ENCODE results near the gene KPNB1. TPM values are rescaled to one million over a fixed set of nuclear protein-coding genes. Genes with fewer than 3 reads are reported as not detected.

Gene KPNB1
- 506 and 887 TPM in 2 replicates for total RNA-seq

GRCh38 chr17:47649153-47649971 lies at the start of gene KPNB1:
Gene KPNB1 (plus strand): TSS chr17:47649919. CDS start chr17:47650245, 326 bp downstream.

DNA sequence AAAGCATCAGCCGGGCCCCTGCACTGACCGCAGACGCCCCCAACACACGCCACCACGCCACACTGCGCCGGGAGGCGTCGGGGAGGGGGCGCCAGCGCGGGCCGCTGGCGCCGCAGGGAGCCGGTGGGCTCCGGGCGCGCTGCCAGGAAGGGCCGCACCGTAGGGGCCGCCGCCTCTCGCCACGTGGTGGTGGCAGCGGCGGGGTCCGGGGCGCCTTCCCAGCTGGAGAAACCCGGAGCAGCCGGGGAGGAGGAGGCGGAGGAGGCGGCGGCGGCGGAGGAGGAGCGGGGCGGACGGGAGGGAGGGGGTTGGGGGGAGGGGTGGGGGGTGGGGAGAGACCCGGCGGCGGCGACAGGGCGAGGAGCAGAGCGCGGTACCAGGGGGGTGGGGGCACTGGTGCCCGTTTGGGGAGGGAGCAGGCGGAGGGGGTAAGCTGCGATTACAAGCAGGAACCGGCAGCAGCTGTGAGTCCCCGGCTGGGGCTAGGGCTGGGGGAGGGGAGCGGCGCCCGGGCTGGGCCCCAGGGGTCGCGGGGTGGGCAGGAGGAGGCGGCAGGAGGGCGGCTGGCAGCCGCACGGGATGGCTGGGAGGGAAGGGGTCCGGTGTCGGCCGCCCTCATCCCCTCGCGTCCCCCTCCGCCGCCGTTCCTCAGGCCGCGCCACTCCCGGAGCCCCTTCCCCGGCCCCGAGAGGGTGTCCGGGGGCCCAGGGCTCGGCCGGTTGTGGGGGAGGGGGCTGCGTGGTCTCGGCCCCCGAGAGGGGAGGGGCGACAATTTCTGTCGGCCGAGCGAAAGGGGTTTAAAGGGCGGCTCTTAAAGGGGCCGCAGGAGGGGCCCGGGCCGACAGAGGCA lies 44.2 kb downstream of the KPNB1 start, which contains the start of gene TBKBP1:
TBKBP1 (plus strand) TSS at position 431 of the 850 bp plus-strand sequence. CDS start 1,952 bp downstream, outside the sequence.

DNA sequence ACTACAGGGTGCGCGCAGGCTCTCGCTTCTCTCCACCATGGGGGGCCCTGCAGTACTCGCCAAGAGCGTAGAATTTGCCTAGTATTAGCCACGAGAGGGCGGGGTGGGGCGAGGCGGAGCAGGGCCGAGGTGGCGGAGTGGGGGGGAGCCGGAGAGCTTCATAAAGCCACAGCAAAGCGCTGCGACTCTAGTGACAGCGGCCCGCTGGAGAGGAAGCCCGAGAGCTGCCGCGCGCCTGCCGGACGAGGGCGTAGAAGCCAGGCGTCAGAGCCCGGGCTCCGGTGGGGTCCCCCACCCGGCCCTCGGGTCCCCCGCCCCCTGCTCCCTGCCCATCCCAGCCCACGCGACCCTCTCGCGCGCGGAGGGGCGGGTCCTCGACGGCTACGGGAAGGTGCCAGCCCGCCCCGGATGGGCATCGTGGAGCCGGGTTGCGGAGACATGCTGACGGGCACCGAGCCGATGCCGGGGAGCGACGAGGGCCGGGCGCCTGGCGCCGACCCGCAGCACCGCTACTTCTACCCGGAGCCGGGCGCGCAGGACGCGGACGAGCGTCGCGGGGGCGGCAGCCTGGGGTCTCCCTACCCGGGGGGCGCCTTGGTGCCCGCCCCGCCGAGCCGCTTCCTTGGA lies 83.4 kb downstream of the KPNB1 start, which contains the start of gene TBX21:
TBX21 (plus strand) TSS at position 190 of the 627 bp plus-strand sequence; CDS start at position 409, 219 bp downstream.

Other genes with a start within 250 kb of the KPNB1 start
- 116 and 142 TPM in 2 replicates for gene NPEPPS, start 118.8 kb upstream of the KPNB1 start, total RNA-seq
- gene TBKBP1, start 44.2 kb downstream of the KPNB1 start, total RNA-seq = 8.7 and 11.1 TPM in 2 replicates
- 0.12 and 1.4 TPM in 2 replicates for gene TBX21, start 83.3 kb downstream of the KPNB1 start, total RNA-seq
- 7.0 and 9.5 TPM in 2 replicates for gene OSBPL7, start 171.9 kb downstream of the KPNB1 start, total RNA-seq
- gene MRPL10, start 181.6 kb downstream of the KPNB1 start, total RNA-seq = 21.4 and 22.5 TPM in 2 replicates
- 0.11 TPM in 1 of 2 replicates, not detected in the other for gene LRRC46, start 181.8 kb downstream of the KPNB1 start, total RNA-seq
- gene SCRN2, start 191.4 kb downstream of the KPNB1 start, total RNA-seq = 28.3 and 35.2 TPM in 2 replicates
- gene SP6, start 201.2 kb downstream of the KPNB1 start, total RNA-seq = 0.11 TPM in 1 of 2 replicates, not detected in the other
- gene SP2, start 246.3 kb downstream of the KPNB1 start, total RNA-seq = 0.37 and 0.66 TPM in 2 replicates